HG03280 (cell line): Measurements from ENCODE around the gene MAN1C1.

Experiments used
- ATAC-seq: cut with Tn5 transposase; IDR thresholded peaks from one replicate; pipeline ENCODE4 v1.9.1; 2021; ENCODE audit warnings: mild to moderate bottlenecking, moderate library complexity; ENCODE audit not compliant: unreplicated experiment

The MAN1C1 gene

DNA sequence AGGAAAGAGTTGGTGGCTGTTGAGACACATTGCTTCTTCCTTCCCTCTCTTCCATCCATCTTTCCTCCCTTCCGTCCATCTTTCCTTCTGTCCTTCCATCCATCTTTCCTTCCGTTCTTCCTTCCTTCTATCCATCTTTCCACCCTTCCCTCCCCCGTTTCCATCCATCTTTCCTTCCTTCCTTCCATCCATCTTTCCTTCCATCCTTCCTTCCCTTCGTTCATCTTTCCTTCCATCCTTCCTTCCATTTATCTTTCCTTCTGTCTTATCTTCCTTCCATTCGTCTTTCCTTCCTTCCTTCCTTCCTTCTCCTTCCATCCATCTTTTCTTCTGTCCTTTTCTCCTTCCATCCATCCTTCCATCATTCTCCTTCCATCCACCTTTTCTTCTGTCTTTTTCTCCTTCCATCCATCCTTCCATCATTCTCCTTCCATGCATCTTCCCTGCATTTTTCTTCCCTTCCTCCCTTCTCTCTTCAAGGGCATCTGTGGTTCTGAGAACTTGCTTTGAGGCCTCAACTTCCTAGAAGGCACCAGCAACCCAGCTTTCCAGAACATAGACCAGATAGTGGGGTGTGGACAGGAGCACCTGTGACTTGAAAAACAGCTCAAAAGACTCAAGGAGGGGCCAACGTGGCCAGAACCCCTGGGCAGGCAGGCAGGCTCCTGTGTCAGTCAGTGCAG lies 134.5 kb downstream of the MAN1C1 start:
- no peak for ATAC-seq

DNA sequence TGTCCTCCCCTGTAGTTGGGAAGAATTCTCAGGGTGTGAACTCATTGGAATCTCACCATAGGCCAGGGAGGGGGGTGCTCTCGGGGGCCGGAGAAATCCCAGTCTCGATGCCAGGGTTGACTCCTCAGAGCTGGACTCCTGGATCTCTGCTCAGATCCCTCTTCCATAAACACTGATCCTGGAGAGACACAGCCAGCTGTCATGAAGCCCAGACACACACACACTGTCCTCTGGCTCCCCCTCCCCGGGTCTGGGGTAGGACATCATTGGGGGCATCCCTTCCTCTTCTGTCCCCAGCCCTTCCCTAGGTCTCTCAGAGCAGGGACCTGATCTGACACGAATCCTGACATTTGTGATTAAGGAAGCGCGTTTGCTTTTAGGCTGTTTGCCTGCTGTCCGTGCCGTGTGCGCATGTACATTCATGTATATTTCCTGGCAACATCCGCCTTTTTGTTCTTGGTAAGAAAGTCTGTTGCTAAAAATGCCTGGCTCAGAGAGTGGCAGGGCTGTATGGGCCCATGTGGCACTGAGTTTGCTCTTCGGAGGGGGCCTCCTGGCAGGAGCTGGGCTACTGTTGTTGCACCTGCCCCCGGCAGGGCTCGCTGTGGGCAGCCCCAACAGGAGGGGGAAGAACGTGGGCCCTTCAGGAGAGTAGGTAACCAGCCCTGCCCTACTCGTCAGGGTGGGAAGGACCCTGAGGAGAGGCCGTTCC lies 138.0 kb downstream of the MAN1C1 start:
- no peak for ATAC-seq

DNA sequence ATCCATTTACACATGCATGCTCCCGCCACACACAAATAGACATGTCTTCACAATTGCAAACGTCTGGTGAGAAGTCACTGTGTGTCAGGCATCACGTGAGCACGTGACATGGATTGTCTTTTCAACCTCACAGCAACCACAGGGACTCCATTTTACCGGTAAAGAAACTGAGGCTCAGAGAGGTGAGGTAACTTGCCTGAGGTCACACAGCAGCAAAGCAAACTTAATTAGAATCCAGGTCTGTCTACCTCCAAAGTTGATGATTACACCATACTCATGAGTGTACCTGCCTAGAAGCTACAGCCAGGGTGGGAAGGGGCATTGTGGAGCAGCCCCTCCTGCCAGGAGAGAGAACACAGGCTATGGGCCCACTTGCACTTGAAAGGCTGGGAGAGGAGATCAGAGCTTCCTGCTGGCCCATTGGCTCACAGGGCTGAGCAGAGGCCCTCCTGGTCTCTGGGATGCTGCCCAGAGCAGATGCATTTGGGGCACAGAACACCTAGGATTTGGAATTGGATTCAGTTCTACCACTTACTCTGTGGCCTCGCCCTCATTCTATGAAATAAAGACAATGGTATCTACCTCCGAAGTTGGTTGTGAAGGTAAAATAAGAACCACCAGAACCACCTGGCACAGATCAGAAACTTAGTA lies 139.0 kb downstream of the MAN1C1 start:
- no peak for ATAC-seq

DNA sequence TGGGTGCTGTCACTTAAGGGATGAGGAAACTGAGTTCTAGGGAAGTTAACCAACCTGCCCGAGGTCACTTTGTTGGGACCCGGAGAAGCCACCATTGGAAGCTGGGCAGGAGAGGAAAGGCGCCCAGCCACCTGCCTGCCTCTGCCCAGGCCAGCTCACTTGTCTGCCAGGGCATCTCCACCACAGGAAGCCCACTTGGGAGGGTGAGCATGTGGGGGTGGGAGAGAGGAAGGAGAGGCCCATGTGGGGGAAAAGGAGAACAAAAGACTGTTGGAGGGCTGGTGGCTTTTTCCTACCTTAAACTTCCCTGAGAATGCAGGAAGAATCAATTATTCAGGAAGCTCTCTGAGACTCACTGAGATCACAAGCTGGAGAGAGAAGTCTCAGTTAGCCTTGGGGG lies 139.6 kb downstream of the MAN1C1 start:
- no peak for ATAC-seq

DNA sequence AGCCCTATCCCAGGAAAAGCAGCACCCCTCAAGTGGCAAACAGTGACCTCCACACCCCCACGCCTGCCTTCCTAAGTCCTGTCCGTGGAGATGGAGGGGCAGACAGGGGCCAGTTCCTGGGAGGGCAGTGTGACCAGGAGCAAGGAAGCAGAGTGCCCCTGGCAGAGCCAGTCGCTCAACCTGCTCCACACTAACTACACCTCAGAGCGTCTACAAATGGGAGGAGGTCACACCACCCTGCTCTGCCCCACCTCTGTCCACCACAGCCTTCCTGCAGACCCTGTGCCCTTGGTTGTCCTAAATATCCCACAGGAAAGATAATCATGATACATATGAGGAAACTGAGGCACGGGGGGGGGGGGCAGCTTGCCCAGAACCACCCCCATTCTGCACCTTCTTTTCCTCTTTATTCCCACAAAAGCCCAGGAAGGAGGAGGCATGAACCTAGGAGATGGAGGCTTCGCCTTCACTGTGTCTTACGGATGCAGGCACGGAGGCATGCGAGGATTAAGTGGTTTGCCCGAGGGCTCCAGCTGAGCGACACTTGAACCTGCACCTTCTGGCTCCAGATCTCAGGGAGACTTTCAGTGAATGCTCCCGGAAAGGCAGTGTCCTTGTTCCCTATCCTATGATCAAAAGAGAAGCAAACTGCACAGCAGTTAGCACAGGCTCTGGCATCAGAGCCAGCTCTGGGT lies 140.7 kb downstream of the MAN1C1 start:
- ATAC-seq = no peak

DNA sequence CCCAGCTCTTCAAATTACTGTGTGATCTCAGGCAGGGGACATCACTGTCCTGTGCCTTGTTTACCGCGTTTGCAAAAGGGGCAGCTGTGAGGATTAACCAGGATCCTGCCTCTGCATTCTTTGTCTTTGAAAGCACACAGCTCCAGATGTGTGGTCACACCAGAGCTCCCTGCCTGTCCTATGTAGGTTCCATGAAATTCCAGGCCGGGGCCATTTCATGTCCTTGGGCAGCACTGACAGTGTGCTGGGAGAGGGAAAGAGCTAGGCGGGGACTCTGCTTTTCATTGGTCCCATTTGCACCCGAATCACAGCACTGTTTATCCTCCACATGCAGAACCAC lies 141.2 kb downstream of the MAN1C1 start:
- no peak for ATAC-seq

DNA sequence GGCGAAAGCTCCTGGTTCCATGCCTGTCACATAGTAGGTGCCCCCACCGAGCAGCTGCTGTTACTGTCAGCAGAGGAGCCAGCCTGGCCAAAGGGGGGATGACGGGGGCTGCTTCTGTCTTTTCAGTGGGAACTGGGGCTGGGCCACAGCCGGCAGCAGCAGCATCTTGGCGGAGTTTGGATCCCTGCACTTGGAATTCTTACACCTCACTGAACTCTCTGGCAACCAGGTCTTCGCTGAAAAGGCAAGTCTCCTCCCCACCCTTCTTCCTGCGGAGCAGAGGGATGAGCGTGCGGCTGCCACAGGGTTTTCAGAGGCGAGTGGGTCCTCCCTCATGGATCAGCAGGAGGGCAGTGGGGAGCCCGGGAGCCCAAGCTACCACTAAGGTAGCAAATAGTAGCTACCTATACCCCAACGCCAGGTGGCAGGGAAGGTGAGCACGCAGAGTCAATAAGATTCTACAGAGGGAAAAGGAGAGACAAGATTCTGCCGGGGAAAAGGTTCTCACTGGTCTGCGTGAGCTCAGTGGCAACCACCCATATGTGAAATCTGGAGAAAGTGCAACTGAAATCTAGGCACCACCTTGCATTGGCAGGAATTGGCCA lies 142.0 kb downstream of the MAN1C1 start:
- no peak for ATAC-seq

DNA sequence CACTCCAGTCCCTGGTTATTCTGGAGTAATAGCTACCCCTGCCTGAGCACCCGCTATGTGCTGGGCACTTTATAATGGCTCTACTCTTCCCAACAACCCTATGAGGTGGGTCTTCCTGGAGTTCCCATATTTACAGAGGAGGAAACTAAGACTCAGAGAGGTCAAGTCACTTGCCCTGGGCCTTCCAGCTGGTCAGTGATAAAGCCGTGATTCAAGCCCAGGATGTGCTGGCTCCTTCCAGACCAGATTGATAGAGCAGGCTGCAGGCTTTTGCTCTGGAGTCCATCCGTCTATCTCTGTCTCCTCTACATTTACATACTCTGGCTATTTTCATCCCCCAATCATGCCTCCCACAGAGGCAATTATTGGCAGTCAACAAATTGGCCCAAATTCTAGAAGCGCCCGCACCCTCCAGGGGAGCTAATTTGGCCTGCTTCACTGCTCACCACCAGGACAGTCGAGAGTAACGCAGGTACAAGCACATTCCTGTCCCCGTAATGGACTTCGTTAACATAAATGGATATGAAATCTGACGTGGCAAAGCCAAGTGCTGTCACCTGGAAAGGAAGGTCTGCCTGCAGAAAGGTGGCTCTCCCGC lies 143.6 kb downstream of the MAN1C1 start:
- no peak for ATAC-seq

DNA sequence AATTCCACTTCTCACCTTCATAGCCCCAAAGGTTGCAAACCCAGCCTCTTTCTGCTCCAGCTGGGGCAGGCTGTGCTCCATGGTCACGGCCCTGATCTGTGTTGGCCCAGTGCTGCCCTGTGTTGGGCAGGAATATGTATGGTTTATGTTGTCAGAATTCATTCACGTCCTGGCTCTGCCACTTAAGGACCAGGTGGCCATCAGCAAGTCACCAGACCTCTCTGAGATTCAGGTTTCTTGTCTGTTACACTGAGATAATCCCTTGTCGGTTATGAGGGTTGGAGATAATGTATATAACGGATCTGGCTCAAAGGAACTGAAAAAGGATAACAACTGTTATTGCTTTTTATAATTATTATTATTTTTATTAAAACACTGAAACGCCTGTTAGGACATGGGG lies 144.3 kb downstream of the MAN1C1 start:
- no peak for ATAC-seq

DNA sequence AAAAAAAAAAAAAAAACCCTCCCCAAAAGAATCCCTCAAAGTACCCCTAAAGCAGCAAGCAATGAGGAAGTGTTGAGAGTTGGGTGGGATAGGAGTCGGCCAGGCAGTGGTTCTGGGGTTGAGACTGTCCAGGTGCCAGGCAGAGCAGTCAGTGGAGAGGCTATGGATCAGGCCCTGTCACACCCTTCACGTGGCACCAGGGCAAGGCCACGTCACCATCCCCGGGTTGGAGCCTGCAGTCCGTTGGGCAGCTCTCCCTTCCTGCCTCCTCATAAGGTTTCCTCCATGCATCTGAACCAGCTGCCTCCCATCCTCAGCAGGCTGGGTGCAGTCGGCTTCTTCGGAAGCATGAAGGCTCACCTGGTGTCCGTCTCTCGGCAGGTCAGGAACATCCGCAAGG lies 146.9 kb downstream of the MAN1C1 start:
- ATAC-seq = no peak

DNA sequence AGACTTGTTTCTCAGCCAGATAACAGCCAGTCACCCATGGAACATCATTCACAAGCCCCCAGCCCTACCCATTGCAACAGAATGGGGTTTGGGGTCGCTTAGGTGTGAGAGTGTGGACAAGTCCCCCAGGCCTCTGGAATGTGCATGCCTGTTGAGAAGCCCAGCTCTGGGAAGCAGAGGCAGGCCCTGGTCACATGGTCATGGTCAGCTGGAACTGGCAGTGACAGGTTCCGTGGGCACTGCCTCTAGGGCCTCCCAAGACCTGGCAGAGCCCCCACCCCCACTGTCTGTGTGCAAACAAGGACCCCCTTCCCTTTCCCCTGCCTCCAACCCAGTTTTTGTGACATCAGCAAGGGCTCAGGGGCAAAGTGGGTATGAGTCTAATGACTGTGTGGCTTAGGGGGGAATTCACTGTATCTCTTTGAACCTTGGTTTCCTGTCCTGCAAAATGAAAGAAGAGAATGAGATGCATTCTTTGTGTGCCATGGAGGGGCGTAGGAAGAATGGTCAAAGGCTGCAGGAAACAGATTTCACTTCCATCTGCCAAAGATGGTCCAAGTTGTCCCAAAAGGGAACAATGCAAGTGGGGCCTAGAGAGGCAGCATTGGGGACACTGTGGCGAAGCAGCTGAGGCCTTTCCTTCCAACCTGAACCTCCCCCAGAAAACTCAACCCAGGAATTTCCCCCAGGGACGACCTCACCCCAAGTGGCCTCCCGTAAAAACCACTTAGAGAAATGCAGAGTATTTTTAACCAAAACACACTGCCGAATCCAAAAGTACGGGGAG lies 148.7 kb downstream of the MAN1C1 start:
- no peak for ATAC-seq

DNA sequence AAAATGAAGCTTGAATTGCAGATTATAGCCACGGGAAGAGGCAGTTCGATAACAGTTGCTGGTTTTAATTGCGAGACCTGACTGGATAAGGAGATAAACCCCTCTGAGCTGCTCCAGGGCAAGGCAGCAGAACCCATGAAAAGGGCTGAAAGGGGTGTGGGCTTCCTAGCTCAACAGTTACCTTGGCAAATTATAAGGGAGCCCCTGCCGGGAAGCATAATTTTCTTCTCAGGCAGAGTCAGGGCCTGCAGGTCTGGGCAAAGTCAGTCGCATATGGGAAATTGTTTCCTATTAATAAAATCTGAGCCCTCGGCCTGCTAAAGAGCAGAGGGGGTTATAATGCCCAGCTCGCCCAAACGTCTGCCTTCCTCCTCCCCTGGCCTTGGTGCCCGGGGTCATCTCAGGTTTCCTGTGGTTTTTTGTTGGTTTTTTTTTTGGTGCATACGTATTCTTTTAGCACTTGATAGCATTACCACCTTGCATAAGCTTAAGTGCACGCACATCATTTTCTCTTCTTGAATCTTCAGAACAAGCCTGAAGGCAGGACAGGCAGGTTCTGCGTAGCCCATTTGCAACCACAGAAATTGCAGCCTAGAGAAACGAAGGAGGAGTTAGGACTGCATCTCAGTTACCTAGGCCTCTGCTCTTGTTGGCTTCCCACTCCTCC lies 149.5 kb downstream of the MAN1C1 start:
- ATAC-seq = no peak

DNA sequence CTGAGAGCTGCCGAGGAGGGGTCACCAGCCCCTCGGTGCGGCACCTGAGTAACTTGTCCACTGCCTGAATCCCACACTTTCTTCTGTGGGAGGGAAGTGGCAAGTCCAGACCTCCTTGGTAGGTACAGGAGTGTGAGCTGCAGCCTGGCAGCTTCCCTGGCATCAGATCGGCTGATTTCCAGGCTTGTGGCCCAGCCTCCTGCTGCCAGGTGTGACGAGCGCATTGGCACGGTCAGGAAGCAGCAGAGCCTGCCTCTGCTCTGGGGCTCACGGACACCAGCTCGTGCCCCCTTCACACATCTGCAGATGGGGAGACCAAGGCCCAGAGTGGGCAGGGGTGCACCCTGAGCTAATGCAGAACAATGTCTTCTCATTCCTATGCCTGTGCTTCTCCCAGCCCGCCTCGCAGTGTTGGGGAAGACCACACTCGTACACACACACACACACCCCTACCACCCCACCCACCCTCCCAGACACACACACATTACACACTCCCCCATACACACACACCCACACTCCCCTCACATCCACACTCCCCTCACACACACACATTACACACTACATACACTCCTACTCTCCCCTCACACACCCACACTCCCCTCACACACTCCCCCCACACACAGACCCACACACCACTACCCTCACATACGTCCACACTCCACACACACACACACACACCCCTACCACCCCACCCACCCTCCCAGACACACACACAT lies 150.3 kb downstream of the MAN1C1 start:
- ATAC-seq = no peak

DNA sequence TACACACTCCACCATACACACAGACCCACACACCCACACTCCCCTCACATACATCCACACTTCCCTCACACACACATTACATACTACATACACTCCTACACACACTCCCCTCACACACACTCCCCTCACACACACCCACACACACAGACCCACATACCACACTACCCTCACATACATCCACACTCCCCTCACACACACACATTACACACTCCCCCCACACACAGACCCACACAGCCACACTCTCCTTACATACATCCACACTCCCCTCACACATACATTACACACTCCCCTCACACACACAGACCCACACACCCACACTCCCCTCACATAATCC lies 150.8 kb downstream of the MAN1C1 start:
- no peak for ATAC-seq

DNA sequence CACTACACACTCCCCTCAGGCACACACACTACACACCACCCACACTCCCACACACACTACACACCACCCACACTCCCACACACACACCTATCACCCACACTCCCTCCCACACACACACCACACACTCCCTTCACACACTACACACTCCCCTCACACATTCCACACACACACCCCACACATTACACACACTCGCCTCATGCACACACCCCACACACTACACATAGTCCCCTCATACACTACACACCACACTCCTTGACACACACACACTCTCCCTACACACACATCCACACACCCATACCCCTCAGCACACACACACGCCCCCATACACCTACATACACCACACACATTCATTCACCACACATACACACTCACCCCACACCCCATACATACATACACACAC lies 152.4 kb downstream of the MAN1C1 start:
- ATAC-seq = no peak

DNA sequence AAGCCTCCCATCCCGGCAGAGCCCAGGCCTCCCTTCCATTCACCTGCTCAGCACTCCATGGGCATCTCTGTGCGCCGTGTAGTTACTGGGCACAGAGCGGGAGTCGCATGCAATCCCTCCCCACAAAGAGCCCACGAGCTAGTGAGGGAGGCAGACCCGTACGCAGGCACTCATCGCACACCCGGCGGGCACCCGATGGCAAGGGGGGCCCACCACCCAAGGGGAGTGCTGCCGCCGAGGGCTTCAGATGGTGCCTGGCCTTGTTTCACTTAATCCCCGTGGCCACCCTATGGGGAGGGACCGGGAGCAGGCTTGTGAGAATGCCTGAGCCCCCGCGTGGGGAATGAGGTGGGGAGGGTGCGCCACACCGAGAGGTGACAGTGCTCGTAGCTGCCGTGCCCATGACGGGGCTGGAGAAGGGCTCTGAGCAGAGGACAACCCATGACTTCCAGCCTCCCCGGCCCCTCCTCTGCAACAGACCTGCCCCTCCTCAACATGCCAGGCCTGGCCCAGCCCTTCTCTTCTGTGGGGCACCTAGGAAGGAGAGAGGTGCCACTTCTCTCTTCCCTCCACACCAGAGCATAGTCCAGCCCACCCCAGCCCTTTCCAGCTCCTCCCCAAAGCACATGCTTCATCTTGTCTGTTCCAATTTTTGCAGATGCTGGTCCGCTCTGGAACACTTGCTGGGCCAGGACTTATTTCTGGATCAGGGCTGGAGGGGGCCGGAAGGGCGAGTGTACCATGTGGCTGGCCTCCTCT lies 153.2 kb downstream of the MAN1C1 start:
- no peak for ATAC-seq

DNA sequence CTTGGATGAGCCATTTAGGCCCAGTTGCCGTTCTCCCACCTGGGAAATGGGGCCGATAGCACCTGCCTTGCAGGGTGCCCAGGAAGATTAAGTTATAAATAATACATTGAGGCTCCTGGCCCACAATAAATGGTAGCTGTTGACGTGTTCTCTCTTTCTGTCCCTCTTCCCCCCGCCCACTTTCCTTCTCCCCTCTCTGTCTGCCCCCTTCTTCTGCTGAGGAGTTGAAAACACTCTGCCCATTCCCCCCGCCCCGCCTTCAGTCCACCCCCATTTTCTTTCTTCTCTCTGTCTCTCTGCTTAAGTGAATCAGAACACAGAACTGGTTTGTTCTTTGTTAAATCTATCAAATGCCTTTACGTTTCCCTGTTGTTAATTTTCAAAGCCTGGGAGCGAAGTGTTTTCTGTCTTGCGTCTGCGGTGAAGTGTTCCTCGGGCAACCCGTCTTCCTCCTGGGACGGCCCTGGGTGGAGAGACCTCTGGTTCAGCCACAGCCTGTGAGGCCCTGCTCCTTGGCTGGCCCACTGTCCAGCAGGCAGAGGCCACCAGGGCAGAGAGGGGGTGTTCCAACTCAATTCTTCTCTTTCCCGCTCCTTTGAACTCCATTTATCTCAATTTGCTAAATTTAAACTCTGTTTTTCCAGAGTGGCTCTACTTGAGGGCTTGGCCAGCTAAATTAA lies 154.1 kb downstream of the MAN1C1 start:
- no peak for ATAC-seq
